GM06990 (cell line): Measurements from ENCODE around the gene PHACTR1.

Experiments
- DNase-seq: peaks from one replicate; pipeline ENCODE4 v3.0.0-alpha.2; 2011; ENCODE audit not compliant: insufficient read length; ENCODE audit errors: extremely low read depth
- H3K27me3 ChIP-seq: replicated peaks from 2 replicates; pipeline ENCODE4 v1.6.0; 2011; ENCODE audit warnings: low read length; ENCODE audit not compliant: control insufficient read depth, insufficient read depth
- H3K36me3 ChIP-seq: 2 replicates; pipeline ENCODE4 v1.5.1; 2011; ENCODE audit warnings: low read length; ENCODE audit not compliant: control insufficient read depth, insufficient read depth
- H3K4me3 ChIP-seq: replicated peaks from 2 replicates; pipeline ENCODE4 v1.5.1; 2011; ENCODE audit warnings: low read depth, mild to moderate bottlenecking, control low read depth, low read length
- TF ChIP-seq, protein P1 (sequence below): IDR thresholded peaks from 2 replicates; pipeline ENCODE4 v1.5.1; 2011; ENCODE audit warnings: low read length, control low read depth, mild to moderate bottlenecking, inconsistent platforms; ENCODE audit not compliant: insufficient read depth, poor library complexity, severe bottlenecking

The PHACTR1 gene

DNA sequence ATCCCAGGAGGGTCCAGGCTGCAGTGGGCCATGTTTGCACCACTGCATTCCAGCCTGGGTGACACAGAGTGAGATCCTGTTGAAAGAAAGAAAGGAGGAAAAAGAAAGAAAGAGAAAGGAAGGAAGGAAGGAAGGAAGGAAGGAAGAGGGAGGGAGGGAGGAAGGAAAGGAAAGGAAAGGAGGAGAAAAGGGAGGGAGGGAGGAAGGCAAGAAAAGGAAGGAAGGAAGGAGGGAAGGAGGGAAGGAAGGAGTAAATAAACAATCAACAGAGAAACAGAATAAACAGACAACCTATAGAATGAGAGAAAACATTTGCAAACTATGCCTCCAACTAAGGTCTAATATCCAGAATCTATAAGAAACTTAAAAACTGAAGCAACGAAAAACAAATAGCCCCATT lies 11.6 kb upstream of the PHACTR1 start:
- Histone ChIP-seq H3K36me3 (no peaks in the 10 kb centered on the region), H3K4me3 (no peak overlapping the region), H3K27me3 (no peaks in the 10 kb centered on the region)
- TF ChIP-seq, protein P1, sequence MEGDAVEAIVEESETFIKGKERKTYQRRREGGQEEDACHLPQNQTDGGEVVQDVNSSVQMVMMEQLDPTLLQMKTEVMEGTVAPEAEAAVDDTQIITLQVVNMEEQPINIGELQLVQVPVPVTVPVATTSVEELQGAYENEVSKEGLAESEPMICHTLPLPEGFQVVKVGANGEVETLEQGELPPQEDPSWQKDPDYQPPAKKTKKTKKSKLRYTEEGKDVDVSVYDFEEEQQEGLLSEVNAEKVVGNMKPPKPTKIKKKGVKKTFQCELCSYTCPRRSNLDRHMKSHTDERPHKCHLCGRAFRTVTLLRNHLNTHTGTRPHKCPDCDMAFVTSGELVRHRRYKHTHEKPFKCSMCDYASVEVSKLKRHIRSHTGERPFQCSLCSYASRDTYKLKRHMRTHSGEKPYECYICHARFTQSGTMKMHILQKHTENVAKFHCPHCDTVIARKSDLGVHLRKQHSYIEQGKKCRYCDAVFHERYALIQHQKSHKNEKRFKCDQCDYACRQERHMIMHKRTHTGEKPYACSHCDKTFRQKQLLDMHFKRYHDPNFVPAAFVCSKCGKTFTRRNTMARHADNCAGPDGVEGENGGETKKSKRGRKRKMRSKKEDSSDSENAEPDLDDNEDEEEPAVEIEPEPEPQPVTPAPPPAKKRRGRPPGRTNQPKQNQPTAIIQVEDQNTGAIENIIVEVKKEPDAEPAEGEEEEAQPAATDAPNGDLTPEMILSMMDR, result no peak
- no peak for DNase-seq

DNA sequence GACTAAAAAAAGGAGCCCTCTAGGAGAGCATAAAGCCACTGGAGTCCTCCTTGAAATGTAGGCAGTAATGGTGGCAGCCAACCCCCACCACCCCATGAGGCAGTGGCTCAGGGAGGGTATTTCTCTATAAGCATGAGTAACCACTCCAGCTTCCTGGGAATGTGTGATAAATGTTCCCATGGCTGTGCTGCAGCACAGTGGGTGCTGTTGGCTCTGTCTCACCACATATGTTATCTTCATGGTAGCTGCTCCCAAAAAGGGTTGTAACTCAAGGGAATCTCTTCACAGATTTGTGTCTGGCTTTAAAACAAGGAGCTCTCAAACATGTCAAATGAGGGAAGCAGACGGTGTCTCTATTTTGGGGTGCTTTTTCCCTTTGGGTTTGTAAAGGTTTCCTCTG lies 7.5 kb upstream of the PHACTR1 start:
- Histone ChIP-seq H3K4me3 (no peak overlapping the region), H3K27me3 (no peaks in the 10 kb centered on the region; the same call in 1 of the 2 replicates), H3K36me3 (no peaks in the 10 kb centered on the region)
- TF ChIP-seq, protein P1, result no peak
- DNase-seq, result no peak

DNA sequence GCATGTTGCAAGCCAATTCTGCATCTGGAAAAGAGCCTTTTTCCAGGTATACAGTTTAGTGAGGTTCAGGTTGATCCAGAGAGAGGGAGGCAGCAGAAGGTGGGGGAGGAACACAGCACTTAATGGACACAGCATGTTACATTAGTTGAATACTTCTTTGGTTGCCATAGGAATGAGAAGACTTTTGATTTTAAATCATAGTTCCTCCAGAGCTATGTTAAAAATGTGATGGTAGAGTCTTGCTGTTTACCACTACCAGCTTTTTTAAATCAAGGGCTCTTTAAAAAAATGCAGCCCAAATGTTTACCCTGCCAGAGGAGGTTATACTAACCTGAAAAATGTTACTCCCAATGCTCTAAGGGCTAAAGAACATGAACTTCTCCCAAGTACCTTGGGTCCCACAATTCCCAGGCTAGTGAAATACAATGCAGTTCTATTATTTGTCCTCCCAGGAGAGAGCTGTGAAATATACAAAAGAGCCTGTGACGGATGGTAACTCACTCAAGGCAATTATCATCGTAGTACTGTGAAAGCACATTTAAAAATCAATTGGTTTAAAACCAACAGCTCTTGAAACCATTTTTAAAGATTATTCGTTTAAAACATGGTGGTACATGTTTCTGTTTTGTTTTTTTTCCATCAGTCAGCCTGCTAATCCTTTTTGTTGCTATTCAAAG lies 6.9 kb upstream of the PHACTR1 start:
- TF ChIP-seq, protein P1, result no peak
- Histone ChIP-seq H3K36me3 (no peaks in the 10 kb centered on the region), H3K4me3 (no peak overlapping the region), H3K27me3 (no peaks in the 10 kb centered on the region; the same call in 1 of the 2 replicates)
- DNase-seq, result no peak

DNA sequence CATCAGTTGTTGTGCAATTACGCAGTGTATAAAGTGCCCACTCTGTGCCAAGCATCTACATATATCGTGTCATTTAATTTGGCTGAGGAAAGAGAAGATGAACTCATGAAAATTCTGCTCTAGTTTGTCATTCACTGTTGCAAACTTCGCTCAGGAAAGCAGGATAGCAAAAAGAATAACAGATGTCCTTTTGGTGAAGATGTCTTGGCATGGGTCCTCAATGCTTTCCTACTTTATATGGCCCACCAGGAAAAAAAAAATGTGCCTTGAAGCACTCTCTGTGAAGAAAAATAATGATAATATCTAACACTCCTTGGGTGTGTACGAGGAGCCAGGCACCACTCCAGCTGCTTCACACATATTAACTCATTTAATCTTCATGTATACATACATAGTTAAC lies 5.6 kb upstream of the PHACTR1 start:
- H3K36me3 ChIP-seq, result no peaks in the 10 kb centered on the region
- TF ChIP-seq, protein P1, result no peak
- no peaks in the 10 kb centered on the region; the same call in none of the 2 replicates for H3K27me3 ChIP-seq
- no peak for DNase-seq
- H3K4me3 ChIP-seq, result no peak overlapping the region

DNA sequence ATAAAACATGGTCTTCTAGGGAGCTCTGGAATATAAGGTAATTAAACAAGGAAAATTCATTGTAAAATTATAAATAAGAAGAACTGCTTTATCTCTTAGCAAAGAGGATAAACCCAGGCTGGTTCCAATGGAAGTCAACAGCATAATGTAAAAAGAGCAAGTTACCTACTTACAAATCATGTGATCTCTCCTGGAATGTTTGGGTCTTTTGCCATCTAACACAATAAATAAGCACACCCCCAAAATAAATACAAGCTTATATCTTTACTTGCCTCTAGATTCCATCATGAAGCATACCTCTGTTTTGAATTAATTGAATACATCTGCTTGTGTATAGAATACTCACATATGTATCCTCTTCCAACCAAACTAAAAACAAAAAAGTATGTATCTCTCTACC lies 2.5 kb upstream of the PHACTR1 start:
- no peaks in the 10 kb centered on the region for H3K36me3 ChIP-seq
- TF ChIP-seq, protein P1, result no peak
- no peaks in the 10 kb centered on the region; the same call in none of the 2 replicates for H3K27me3 ChIP-seq

DNA sequence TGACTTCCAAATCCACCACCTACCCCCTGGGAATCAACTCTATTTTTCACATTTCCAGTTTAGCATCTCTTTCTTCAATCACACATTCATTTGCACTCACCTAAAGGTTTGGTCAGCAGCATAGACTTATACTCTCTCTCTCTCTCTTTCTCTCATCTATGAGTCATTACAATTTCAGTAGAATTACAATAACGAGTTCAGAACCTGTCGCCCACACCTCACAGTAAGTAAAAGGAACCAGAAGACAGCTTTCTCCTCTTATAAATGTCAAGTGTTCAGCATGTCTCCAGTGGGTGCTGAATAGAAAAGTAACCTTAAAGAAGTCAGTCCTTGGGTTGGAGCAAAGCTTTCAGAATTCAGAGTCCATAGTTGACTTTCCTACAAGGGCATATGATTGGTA lies 1.1 kb upstream of the PHACTR1 start:
- Histone ChIP-seq H3K36me3 (no peaks in the 10 kb centered on the region), H3K27me3 (no peaks in the 10 kb centered on the region; the same call in none of the 2 replicates), H3K4me3 (no peak overlapping the region)
- no peak for DNase-seq
- TF ChIP-seq, protein P1, result no peak

More for the DNA sequence above, 2.5 kb upstream of the PHACTR1 start:
- no peak for DNase-seq
- no peak overlapping the region for H3K4me3 ChIP-seq
